HG02610 (cell line): ENCODE results near the gene WIPF1.

ENCODE experiments used
- ATAC-seq: cut with Tn5 transposase; IDR thresholded peaks from one replicate; pipeline ENCODE4 v1.9.1; 2021; ENCODE audit warnings: mild to moderate bottlenecking, moderate library complexity; ENCODE audit not compliant: unreplicated experiment

The WIPF1 gene

DNA sequence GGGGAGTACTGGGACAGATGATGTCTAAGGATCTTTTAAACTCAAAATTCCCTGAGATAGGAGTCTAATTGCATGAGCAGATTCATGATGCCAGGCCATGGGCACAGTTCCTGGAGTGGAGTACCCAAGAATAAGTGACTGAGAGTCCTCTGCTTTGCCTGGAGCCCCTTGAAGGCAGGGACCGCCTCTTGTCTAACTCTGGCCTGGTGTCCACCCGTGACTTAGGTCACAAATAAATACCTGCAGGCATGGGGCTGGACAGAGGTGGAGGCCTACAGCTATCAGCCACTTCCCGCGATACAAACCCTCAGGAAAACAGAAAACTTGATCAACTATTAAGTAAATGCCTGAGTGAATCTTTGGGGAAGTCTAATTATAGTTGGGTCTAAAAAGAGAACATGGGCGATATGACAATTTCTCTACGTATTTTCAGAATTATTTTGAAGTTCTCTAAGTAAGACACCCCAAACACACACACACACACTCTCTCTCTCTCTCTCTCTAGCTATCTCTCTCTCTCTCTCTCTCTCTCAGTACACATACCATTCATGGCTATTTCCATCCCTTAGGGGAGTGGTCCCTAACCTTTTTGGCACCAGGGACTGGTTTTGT lies 1.8 kb upstream of the WIPF1 start:
- no peak for ATAC-seq

- ATAC-seq: no peak
These were observed 627 bp downstream of the WIPF1 start for GRCh38 chr2:174597009-174597344.

GRCh38 chr2:174595891-174596397 lies 1.7 kb downstream of the WIPF1 start:
- no peak for ATAC-seq

DNA sequence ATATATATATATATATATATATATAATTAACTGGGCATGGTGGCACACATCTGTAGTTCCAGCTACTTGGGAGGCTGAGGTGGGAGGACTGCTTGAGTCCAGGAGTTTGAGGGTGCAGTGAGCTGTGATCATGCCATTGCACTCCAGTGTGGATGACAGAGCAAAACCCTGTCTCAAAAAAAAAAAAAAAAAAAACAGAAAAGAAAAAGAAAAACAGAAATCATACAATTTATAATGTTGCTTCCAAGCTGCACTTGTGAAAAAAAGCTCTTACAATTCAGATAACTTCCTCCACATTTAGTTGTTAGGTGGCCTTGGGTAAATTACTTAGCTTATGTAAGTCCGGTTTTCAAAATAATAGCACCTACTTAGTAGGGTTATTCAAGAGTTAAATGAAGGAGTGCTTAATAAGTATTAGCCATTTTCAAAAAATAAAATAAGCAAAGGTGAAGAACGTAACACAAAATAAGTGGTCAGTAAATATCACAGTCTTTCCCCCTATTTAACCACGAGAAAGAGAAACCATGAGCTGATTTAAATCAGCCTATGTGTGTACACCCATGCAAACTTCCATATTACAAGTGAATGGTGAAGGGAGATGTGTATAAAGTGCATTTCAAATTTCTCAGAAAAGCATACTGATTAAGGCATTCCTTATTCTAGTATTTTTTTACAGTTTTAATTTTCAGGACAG lies 2.3 kb downstream of the WIPF1 start:
- peak; percentile 26 for ATAC-seq

GRCh38 chr2:174594456-174594855 lies 3.1 kb downstream of the WIPF1 start:
- ATAC-seq: no peak

DNA sequence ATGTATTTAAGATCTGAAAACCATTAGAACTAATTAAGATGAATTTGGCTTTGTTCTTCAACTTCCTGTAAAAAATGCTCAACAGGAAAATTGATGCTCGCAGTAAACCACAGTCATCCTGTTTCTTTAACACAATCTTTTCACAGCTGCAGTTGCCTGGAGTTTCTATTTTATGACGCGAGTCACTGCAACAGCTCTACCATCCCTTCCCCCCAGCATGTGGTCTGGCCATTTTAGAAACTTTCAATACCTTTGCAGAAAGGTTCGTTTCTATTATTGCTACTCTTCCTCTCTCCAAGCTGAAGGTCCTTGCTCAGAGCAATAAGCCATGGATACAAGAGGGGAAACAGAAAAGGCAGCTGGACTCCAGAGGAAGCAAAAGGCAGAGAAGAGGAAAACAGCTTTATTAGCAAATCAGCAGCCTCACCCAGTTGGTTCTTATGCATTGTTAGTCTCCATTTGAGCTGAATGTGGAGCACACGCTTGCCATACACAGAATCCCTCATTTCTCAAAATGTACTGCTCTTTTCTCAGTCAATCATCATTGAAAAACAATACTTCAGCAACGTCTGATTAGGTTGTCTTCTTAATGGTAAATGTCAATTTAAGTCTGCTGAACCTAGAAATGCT lies 3.9 kb downstream of the WIPF1 start:
- ATAC-seq: peak; percentile 66

DNA sequence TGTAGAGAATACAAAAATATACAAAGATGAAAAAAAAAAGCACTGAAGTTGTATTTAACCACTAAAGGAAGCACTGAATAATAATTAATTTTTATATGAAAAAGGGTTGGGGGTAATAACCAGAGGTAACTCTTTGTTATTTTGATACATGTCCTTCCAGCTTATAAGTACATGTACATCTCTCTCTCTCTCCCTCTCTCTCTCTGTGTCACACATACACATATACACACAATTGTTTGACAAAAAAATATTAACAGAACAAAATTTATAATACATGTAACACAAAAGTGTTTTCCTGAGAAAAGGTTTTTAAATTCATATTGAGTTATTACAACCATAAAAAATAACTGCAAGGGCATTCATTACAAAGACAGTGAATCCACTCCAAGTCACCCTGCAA lies 4.6 kb downstream of the WIPF1 start:
- no peak for ATAC-seq

GRCh38 chr2:174591740-174592139 lies 5.9 kb downstream of the WIPF1 start:
- ATAC-seq: no peak

- no peak for ATAC-seq
These were observed 6.5 kb downstream of the WIPF1 start for GRCh38 chr2:174590928-174591648.

GRCh38 chr2:174590346-174590745 lies 7.3 kb downstream of the WIPF1 start:
- ATAC-seq: no peak

GRCh38 chr2:174589334-174589733 lies 8.3 kb downstream of the WIPF1 start:
- ATAC-seq: no peak

- no peak for ATAC-seq
These were observed 9.1 kb downstream of the WIPF1 start for GRCh38 chr2:174588463-174588862.

GRCh38 chr2:174587579-174587978 lies 10.0 kb downstream of the WIPF1 start:
- no peak for ATAC-seq

GRCh38 chr2:174586418-174587295 lies 10.9 kb downstream of the WIPF1 start:
- ATAC-seq: no peak

GRCh38 chr2:174585657-174586252 lies 11.8 kb downstream of the WIPF1 start:
- ATAC-seq: no peak

- ATAC-seq: no peak
These were observed 12.5 kb downstream of the WIPF1 start for GRCh38 chr2:174585146-174585545.

- peak; percentile 74 for ATAC-seq
These were observed 16.1 kb downstream of the WIPF1 start for GRCh38 chr2:174581491-174581890.

GRCh38 chr2:174580951-174581350 lies 16.7 kb downstream of the WIPF1 start:
- ATAC-seq: no peak

GRCh38 chr2:174577967-174578589 lies 19.5 kb downstream of the WIPF1 start:
- ATAC-seq: no peak
